Testis (tissue), 2 donors: ENCODE measurements around the gene PYY.
"Not testable (repeated sequence)": the region's sequence is repeated elsewhere in the genome, so short reads cannot be mapped to it uniquely, and the experiment has no call there.

ENCODE experiments used
- POLR2A ChIP-seq: fragments of 450-650 bp; IDR thresholded peaks from one replicate; pipeline ENCODE4 v1.6.1; 2017; ENCODE audit warnings: antibody characterized with exemption, mild to moderate bottlenecking, moderate library complexity
- TF ChIP-seq, protein P1 (sequence below), 3 experiments: fragments of 450-650 bp in 2 of 3; fragments of 200-600 bp in 1 of 3; sonication (generic) in 1 of 3; IDR thresholded peaks; one replicate each; pipeline ENCODE4 v1.5.1; 2016 to 2019; ENCODE audit warnings: antibody characterized with exemption in 3 of 3, mild to moderate bottlenecking in 2 of 3, moderate library complexity in 1 of 3

- not testable (repeated sequence) for TF ChIP-seq POLR2A
- TF ChIP-seq, protein P1, sequence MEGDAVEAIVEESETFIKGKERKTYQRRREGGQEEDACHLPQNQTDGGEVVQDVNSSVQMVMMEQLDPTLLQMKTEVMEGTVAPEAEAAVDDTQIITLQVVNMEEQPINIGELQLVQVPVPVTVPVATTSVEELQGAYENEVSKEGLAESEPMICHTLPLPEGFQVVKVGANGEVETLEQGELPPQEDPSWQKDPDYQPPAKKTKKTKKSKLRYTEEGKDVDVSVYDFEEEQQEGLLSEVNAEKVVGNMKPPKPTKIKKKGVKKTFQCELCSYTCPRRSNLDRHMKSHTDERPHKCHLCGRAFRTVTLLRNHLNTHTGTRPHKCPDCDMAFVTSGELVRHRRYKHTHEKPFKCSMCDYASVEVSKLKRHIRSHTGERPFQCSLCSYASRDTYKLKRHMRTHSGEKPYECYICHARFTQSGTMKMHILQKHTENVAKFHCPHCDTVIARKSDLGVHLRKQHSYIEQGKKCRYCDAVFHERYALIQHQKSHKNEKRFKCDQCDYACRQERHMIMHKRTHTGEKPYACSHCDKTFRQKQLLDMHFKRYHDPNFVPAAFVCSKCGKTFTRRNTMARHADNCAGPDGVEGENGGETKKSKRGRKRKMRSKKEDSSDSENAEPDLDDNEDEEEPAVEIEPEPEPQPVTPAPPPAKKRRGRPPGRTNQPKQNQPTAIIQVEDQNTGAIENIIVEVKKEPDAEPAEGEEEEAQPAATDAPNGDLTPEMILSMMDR (IDR thresholded peaks at IDR 0.05), result not testable (repeated sequence)
Measured at GRCh38 chr17:43972444-43973212, 18.9 kb upstream of the PYY start.
